Nucleus accumbens (tissue), 56 donors: ENCODE measurements around the gene ITGA7.

Source experiments
- DNase-seq, 56 donors: peaks; one replicate each; lab custom pipeline; 2025; lab: John Stamatoyannopoulos, UW

The ITGA7 gene

GRCh38 chr12:55736780-55737580 lies 29.3 kb upstream of the ITGA7 start:
- DNase-seq: peak in 45 of 56 donors; percentile 17 to 79 (median 43)

DNA sequence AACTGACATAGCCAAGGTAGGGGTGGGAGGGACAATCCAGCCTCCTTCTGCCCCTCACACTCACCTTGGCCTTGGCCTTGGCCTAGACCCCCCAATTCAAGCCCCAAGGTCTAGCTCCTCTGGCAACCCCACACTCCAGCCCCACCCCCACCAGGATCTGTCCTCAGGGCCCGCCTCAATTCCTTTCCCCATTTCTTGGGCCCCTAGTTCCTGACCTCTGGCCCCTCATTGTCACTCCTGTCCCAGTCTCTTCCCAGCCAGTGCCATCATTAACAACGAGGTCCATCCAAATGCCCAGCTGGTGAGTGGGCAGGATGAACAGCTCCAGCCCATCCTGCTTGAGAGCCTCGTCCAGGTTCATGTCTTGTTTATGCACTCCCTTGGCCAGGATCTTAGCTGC lies 28.4 kb upstream of the ITGA7 start:
- DNase-seq: no peak

DNA sequence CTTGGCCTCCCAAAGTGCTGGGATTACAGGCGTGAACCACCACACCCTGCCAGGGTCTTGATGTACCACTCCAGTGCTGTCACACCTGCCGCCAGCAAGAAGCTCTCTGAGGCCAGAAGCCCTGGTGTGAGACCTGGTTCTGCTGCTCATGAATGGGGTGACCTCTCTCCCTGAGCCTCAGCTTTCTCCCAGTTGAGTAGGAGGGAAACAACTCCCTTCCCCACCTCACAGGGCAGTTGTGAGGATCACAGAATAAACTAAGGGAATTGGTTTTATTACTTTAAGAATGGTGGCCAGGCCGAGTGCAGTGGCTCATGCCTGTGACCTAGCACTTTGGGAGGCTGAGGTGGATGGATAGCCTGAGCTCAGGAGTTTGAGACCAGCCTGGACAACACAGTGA lies 26.9 kb upstream of the ITGA7 start:
- DNase-seq: no peak

GRCh38 chr12:55733858-55734257 lies 26.2 kb upstream of the ITGA7 start:
- no peak for DNase-seq

DNA sequence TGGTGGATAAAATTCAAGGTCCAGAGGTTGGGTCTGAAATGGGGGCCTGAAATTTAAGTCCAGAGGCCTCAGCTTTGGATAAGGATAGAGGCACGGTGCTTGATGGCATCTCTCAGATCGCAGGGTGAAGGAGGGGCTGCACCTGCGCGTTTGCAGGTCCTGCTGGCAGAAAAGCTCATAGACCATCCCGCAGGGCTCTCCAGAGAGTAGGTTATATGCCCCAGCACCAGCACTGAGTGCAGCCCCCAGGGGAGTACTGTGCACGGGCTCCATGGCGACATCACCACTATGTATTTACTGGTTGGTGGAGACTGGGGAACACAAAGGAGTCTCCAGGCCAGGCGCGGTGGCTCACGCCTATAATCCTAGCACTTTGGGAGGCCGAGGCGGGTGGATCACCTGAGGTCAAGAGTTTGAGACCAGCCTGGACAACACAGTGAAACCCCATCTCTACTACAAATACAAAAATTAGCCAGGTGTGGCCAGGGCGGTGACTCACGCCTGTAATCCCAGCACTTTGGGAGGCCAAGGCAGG lies 25.4 kb upstream of the ITGA7 start:
- DNase-seq: no peak

- DNase-seq: no peak
These were observed 24.6 kb upstream of the ITGA7 start for GRCh38 chr12:55732288-55732687.

DNA sequence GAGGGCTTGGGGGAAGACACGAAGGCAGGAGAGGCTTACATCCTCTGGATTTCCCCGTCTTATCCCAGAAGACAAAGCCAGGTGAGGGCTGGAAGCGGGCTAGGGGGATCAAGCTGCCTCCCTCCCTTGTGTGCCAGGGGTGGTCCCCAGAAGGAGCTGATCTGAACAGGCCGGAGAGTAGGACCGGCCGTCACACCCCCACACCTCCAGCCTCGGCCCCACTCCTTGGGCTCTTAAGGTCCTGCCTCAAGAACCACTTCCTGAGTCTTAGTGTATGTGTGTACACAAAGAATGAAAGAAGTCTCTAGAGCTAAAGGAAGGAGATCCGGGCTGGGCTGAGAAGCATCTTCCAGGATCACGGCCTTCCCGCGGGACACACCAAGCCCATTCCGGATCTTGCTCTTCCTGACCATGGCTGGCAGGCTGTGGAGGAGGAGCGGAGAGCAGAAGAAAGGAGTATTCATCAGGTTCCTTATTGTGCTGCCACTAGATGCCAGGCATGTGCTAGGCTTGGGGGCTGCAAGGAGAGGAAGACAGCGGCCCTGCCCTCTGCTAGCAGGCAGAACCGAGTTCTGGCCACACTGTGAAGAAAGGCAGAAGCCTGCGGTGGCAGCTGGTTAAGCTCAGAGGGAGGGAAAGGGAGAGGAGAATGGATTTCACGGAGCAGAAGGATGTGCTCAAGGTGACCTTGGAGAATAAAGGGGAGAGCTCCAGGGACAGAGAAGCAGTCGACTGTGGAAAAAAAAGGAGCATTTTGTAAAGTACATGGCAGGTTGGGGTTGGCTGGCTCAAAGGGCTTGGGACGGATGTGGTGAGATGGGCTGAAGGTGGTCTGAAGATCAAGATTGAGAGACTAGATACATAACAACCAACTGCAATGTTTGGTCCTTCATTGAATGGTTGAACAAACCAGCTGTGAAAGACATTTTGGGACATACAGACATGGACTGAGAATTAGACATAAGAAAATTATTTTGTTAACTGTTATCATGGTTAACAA lies 22.4 kb upstream of the ITGA7 start:
- peak in 51 of 56 donors; percentile 31 to 83 (median 68) for DNase-seq

DNA sequence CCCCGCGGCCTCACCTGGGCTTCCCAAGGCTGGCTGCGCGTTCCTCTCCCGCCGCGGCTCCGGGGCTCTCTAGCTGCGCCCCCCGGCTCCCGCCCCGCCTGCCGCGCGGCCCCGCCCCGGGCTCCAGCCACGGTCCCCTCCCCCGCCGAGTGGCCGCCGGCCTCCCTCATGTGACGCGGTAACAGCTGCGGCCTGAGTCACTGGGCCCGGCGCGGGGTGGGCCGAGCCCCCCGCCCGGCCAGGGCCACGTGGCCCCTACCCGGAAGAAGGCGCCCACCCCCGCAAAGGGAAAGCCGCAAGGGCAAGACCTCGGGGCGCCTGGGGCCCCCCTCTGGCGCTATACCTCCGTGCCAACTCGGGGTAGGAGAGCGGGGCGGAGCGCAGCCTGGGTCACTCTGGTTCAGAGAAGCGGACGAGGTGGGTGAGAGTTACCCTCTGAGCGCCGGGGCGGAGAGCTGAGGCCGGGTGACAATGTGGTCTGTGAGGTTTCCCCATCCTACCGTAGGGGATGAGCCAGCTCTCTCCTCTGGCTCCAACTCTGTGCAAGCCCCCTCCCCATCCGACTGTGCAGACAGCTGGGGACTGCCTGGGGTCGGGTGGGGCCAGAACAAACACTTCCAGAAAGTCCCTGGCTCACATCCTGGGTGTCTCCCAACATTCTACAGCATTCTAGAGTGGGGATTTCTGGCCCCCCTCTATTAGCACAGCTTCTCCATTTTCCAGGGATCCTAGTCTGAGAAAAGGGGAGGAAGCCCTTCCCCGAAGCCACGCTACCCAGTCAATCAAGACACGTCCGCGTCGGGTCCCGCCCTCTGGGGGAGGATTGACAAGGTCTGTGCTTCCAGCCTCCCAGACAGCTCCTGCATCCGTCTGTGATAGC lies 21.5 kb upstream of the ITGA7 start, which contains the start of gene CD63:
TSS of gene CD63 (minus strand) at position 71 of the 880 bp plus-strand sequence. CDS start 668 bp downstream, outside the sequence.
- peak in 55 of 56 donors; percentile 63 to 96 (median 87) for DNase-seq

GRCh38 chr12:55728186-55728938 lies 20.7 kb upstream of the ITGA7 start:
- peak in 49 of 56 donors; percentile 31 to 87 (median 66) for DNase-seq

DNA sequence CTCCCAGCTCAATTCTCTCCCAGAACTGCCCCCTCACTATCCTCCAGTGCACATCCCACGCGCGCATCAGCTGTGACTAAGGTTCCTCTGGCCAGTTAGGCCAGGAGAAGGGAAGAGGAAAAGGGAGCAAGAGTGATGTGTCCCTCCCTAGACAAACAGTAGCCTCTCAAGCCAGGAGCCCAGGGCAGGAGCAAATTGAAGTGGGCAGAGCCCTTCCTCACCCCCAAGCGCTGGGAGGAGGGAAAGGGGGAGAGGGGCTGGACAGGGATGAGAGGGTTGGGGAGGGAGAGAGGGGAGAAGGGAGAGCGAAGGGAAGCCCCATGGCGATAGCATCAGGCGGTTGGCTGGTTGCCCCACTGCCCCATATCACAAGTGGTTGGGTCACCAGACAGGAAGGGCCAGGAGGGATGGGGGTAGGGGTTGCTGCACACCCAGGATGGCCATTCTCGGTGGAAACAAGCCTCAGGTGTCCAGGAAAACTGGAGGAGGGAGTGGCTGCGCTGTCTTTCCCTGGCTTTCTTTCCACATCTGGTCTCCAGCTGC lies 20.0 kb upstream of the ITGA7 start:
- DNase-seq: peak in 15 of 56 donors; percentile 12 to 67 (median 45)

GRCh38 chr12:55726971-55727370 lies 19.3 kb upstream of the ITGA7 start:
- DNase-seq: no peak

- no peak for DNase-seq
These were observed 17.9 kb upstream of the ITGA7 start for GRCh38 chr12:55725556-55725955.

GRCh38 chr12:55724940-55725309 lies 17.2 kb upstream of the ITGA7 start:
- DNase-seq: no peak

- peak in 40 of 56 donors; percentile 6 to 79 (median 38) for DNase-seq
These were observed 16.7 kb upstream of the ITGA7 start for GRCh38 chr12:55724226-55724939.

DNA sequence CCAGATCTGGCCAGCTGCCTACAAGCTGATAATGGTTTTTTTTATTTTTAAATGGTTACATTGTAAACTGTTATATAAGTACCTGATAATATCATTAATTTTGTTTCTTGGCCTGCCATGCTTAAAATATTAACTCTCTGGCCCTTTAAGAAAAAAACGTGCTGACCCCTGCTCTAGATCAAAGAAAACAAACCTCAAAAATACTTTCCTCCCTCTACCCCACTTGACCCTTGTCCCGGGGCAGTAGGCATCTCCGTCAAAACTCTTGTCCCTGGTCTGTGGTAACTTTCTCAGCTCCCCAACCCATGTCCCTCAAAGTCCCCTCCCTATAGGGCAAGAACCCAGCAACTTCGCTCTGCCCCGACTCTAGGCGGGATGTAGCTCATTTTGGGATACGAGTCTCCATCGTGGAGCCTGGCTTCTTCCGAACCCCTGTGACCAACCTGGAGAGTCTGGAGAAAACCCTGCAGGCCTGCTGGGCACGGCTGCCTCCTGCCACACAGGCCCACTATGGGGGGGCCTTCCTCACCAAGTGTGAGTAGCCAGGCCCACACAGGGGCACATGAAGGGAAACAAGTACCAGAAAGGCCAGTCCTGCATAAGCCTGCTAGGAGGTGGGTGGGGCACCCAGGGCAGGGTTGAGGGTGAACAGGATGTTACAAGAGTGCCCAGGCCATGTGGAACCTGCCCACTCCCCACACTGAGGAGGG lies 16.0 kb upstream of the ITGA7 start:
- DNase-seq: no peak

- DNase-seq: no peak
These were observed 15.2 kb upstream of the ITGA7 start for GRCh38 chr12:55722948-55723347.

DNA sequence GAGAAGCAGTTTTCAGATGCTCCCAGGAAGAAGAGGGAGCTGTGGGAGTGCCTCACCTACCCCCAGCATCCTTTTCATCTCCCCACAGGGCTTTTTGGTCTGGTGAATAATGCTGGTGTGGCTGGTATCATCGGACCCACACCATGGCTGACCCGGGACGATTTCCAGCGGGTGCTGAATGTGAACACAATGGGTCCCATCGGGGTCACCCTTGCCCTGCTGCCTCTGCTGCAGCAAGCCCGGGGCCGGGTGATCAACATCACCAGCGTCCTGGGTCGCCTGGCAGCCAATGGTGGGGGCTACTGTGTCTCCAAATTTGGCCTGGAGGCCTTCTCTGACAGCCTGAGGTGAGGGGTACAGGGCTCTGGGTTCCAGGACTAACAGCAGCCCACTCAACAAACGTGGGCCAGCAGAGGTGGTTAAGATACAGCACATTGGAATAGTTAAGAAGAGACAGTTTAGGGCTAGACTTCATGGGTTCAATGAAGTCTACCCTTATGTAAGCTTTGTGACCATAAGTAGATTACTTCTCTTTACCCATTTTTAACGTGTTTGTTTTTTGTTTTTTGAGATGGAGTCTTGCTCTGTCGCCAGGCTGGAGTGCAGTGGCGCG lies 14.0 kb upstream of the ITGA7 start:
- peak in 1 of 56 donors; percentile 46 for DNase-seq
